ENCODE results near the gene SIRT3. TPM values are rescaled to one million over a fixed set of nuclear protein-coding genes. Genes with fewer than 3 reads are reported as not detected.

Gene SIRT3
- total RNA-seq, 1 donor from 2014 or later: 36.4 TPM

- intact Hi-C loops (cut with micrococcal nuclease): no loop called here
- H3K4me3 ChIP-seq: no peak overlapping the region
- no peak for TF ChIP-seq CTCF (IDR thresholded peaks at IDR 0.05; ENCODE audit: borderline replicate concordance)
- DNase-seq: no peak
- no peaks in the 10 kb centered on the region for H3K27me3 ChIP-seq (ENCODE audit: low read depth)
- H3K36me3 ChIP-seq: peaks cover 64% of the 10 kb centered on the region
- H3K4me1 ChIP-seq: no peaks in the 10 kb centered on the region
- H3K27ac ChIP-seq (replicated peaks): no peak overlapping the region
- no peaks in the 10 kb centered on the region for H3K9me3 ChIP-seq (replicated peaks)
Measured at GRCh38 chr11:252666-253065, 16.5 kb upstream of the SIRT3 start.

GRCh38 chr11:251550-251949 lies 15.4 kb upstream of the SIRT3 start:
- DNase-seq: no peak
- Histone ChIP-seq H3K9me3 (replicated peaks) (no peaks in the 10 kb centered on the region), H3K36me3 (peaks cover 75% of the 10 kb centered on the region), H3K27me3 (ENCODE audit: low read depth) (no peaks in the 10 kb centered on the region), H3K4me3 (no peak overlapping the region), H3K27ac (replicated peaks) (no peak overlapping the region), H3K4me1 (no peaks in the 10 kb centered on the region)
- intact Hi-C loops (cut with micrococcal nuclease): no loop called here
- TF ChIP-seq CTCF (IDR thresholded peaks at IDR 0.05; ENCODE audit: borderline replicate concordance): no peak

GRCh38 chr11:250740-251299 lies 14.7 kb upstream of the SIRT3 start:
- intact Hi-C loops (cut with micrococcal nuclease): no loop called here
- Histone ChIP-seq H3K36me3 (peaks cover 83% of the 10 kb centered on the region), H3K4me3 (no peak overlapping the region), H3K4me1 (no peaks in the 10 kb centered on the region), H3K27me3 (ENCODE audit: low read depth) (no peaks in the 10 kb centered on the region), H3K27ac (replicated peaks) (no peak overlapping the region), H3K9me3 (replicated peaks) (no peaks in the 10 kb centered on the region)
- peak; percentile 57 for DNase-seq
- peak; percentile 66 for TF ChIP-seq CTCF (IDR thresholded peaks at IDR 0.05; ENCODE audit: borderline replicate concordance)

- H3K4me3 ChIP-seq: no peak overlapping the region
- H3K4me1 ChIP-seq: no peaks in the 10 kb centered on the region
- H3K27me3 ChIP-seq (ENCODE audit: low read depth): no peaks in the 10 kb centered on the region
- H3K27ac ChIP-seq (replicated peaks): no peak overlapping the region
- H3K9me3 ChIP-seq (replicated peaks): no peaks in the 10 kb centered on the region
- intact Hi-C loops (cut with micrococcal nuclease): no loop called here
- H3K36me3 ChIP-seq: peaks cover 86% of the 10 kb centered on the region
- no peak for DNase-seq
- TF ChIP-seq CTCF (IDR thresholded peaks at IDR 0.05; ENCODE audit: borderline replicate concordance): no peak
Measured at GRCh38 chr11:250274-250673, 14.1 kb upstream of the SIRT3 start.

- intact Hi-C loops (cut with micrococcal nuclease): no loop called here
- H3K27me3 ChIP-seq (ENCODE audit: low read depth): no peaks in the 10 kb centered on the region
- H3K4me3 ChIP-seq: no peak overlapping the region
- H3K27ac ChIP-seq (replicated peaks): no peak overlapping the region
- no peak for DNase-seq
- H3K9me3 ChIP-seq (replicated peaks): no peaks in the 10 kb centered on the region
- H3K4me1 ChIP-seq: no peaks in the 10 kb centered on the region
- no peak for TF ChIP-seq CTCF (IDR thresholded peaks at IDR 0.05; ENCODE audit: borderline replicate concordance)
- H3K36me3 ChIP-seq: peaks cover 98% of the 10 kb centered on the region
Measured at GRCh38 chr11:249062-249461, 12.9 kb upstream of the SIRT3 start.

All from left ventricle myocardium inferior (tissue), 1 donor.